Ramos (cell line): ENCODE measurements around the gene UBAP1L.

Experiments used
- in situ Hi-C: fragments of 300-500 bp; cut with MboI; formaldehyde crosslinking; loops from one replicate; pipeline ENCODE4 v1.14.3; 2022; ENCODE audit warnings: low sequenced_read_pairs; ENCODE audit not compliant: unreplicated experiment

Gene UBAP1L

DNA sequence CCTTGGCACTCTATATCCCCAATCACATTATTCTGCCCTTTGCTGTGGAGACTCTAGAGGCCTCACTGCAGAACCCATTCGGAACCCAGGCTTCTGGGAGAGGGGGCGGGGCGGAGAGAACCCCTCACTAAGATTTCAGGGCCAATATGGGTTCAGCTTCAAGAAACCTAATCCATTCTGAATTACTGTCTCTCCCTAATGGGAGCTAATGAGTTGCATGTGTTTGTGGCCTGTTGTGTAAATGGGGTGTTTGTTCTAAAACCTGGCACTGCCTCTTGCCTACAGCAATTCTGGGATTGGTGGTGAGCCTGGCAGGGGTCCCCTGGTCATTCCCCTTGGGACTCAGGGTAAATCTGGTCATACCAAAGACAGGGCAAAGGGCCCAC, 46.6 kb downstream of the UBAP1L start:
- in situ Hi-C loops: no loop called here

DNA sequence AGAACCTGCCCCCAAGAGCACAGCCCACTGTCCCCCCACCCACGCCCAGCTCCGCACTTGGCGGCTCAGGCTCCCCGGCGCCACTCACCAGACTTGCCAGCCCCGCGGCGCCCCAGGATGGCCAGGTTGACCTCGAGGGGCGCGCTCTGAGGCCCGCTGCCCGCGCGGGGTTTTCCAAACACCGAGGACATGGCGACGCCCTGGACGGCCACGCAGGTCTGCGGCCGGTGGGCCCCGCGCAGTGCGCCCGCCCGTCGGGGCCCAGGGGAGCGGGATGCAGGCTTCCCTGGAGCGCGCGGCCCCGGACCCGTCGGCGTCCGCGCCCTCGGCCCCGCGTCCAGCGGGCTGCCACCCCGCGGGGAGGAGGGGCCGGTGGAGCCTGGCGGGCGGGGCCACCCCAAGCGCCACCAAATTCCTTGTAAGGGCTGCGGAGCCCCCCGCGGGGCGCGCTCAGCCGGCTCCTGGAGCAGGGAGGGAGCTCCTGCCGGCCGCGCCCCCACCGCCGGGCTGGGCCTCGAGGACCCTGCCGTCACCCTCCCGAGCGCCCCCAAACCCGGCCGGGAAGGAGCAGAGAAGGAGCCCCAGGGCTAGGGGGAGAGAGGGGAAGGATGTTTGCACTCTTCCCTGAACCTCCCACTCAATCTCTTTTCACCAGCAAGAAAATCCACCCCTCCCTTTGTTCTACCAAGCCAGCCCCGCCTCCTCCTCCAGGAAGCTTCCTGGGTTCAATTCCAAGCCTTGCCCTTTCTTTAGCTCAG, 47.2 kb downstream of the UBAP1L start, which contains the start of gene RASL12:
RASL12 (minus strand) TSS at position 347 of the 758 bp plus-strand sequence; CDS start at position 191, 156 bp downstream.
- in situ Hi-C loops: no loop called here

- in situ Hi-C loops: no loop called here
Measured at GRCh38 chr15:65067317-65067644, 47.7 kb downstream of the UBAP1L start.

GRCh38 chr15:65066635-65067316, 48.2 kb downstream of the UBAP1L start:
- in situ Hi-C loops: no loop called here

- in situ Hi-C loops: no loop called here
Measured at GRCh38 chr15:65066001-65066634, 48.9 kb downstream of the UBAP1L start.

DNA sequence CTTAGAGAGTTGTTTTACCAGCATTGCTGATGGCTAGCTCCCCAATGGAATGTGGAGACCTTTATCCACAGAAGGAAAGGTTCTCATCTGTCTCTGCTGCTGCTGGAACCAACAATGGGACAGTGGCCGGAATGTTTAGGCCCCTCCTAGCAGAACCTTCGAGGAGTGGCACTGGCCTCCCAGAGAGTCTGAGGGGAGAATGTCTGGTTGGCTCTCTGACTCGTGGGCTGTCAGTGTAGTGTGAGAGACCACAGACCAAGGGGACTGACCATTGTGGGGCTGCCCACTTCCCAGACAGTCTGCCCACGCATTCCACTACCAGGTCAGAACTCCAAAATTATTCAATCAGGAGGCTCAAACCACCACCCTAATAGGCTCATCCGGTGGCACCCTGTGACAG, 52.3 kb downstream of the UBAP1L start:
- in situ Hi-C loops: no loop called here

GRCh38 chr15:65062061-65062460, 52.9 kb downstream of the UBAP1L start:
- in situ Hi-C loops: no loop called here

- in situ Hi-C loops: no loop called here
Measured at GRCh38 chr15:65060641-65061397, 54.2 kb downstream of the UBAP1L start.

- in situ Hi-C loops: loop anchor here (10.0 kb wide), 1 partner anchor 235 kb away; the partner anchor contains the start of gene RNU5A-1
Measured at GRCh38 chr15:65059931-65060596, 54.9 kb downstream of the UBAP1L start.

GRCh38 chr15:65059369-65059750, 55.6 kb downstream of the UBAP1L start:
- in situ Hi-C loops: loop anchor here (10.0 kb wide), 1 partner anchor 235 kb away; the partner anchor contains the start of gene RNU5A-1

- in situ Hi-C loops: loop anchor here (10.0 kb wide), 1 partner anchor 236 kb away; the partner anchor contains the start of gene RNU5A-1
Measured at GRCh38 chr15:65058394-65059368, 56.3 kb downstream of the UBAP1L start.

- in situ Hi-C loops: loop anchor here (10.0 kb wide), 1 partner anchor 237 kb away; the partner anchor contains the start of gene RNU5A-1
Measured at GRCh38 chr15:65057549-65057940, 57.5 kb downstream of the UBAP1L start.

- in situ Hi-C loops: loop anchor here (10.0 kb wide), 1 partner anchor 238 kb away; the partner anchor contains the start of gene RNU5A-1
Measured at GRCh38 chr15:65056868-65057548, 58.0 kb downstream of the UBAP1L start.

- in situ Hi-C loops: loop anchor here (10.0 kb wide), 1 partner anchor 239 kb away; the partner anchor contains the start of gene RNU5A-1
Measured at GRCh38 chr15:65056106-65056505, 58.9 kb downstream of the UBAP1L start.

- in situ Hi-C loops: loop anchor here (10.0 kb wide), 1 partner anchor 239 kb away; the partner anchor contains the start of gene RNU5A-1
Measured at GRCh38 chr15:65055201-65055870, 59.7 kb downstream of the UBAP1L start.

DNA sequence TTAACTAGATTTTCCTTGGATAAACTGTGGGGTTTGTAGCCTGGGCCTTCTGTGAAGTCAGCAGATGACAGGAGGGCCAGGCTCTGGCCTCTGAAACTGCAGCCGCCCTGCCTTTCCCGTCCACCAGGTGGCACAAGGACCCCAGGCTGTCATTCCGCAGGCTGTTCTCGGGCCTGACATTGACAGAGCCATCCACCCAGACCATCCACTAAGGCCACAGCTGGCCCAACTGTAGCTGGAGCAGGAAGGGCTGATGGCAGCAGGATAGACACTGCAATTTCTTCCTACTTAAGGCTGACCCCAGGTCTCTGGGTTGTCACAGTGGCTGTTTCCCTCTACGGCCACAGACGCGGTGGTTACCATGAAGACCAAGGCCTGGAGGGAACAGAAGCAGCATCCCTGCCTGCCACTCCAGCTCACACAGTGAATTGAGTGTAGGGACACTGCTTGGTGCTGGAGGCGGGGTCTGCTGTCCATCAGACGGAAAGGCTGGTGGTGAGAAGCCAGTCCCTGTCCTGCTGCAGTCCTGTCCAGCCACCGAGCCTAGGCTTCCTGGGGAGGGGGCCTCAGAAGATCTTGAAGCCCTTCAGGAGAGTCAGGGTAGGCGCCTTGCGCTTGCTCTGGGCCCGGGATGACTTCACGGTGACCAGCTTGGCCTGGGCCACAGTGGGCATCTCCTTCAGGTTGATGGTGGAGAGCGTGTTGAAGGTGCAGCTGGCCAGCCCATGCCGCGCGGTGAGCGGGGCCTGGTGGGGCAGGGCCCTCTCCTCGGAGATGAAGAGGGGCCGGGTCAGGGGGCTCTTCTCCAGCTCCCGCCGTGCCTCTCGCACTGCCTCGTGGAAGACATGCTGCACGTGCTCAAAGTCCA, 60.4 kb downstream of the UBAP1L start:
- in situ Hi-C loops: loop anchor here (10.0 kb wide), 1 partner anchor 240 kb away; the partner anchor contains the start of gene RNU5A-1
